Mesenchymal stem cell (in vitro differentiated cells and primary cell): ENCODE measurements around the gene SAP30L.

Experiments used
- DNase-seq: peaks from one replicate; pipeline ENCODE4 v3.0.0-alpha.2; 2013
- H2AFZ ChIP-seq: one replicate; pipeline ENCODE4 v1.6.1; 2013; ENCODE audit warnings: low read depth, mild to moderate bottlenecking, control low read depth, inconsistent platforms, low read length, moderate library complexity
- H2AK5ac ChIP-seq: 2 replicates; pipeline ENCODE4 v1.6.1; 2013; ENCODE audit warnings: low read length, moderate library complexity, mild to moderate bottlenecking, inconsistent platforms; ENCODE audit not compliant: severe bottlenecking
- H2BK120ac ChIP-seq: one replicate; pipeline ENCODE4 v1.6.1; 2013; ENCODE audit warnings: low read depth, mild to moderate bottlenecking, inconsistent platforms, low read length, moderate library complexity
- H2BK12ac ChIP-seq, 2 experiments: one replicate each; pipeline ENCODE4 v1.6.1; 2013; ENCODE audit warnings: inconsistent platforms in 2 of 2, low read length in 2 of 2, mild to moderate bottlenecking in 2 of 2, moderate library complexity in 2 of 2, control low read depth in 1 of 2
- H2BK15ac ChIP-seq: one replicate; pipeline ENCODE4 v1.6.1; 2013; ENCODE audit warnings: mild to moderate bottlenecking, low read depth, inconsistent platforms; ENCODE audit not compliant: poor library complexity, severe bottlenecking
- H2BK5ac ChIP-seq: 2 replicates; pipeline ENCODE4 v1.6.1; 2013; ENCODE audit warnings: low read depth, mild to moderate bottlenecking, low read length, control low read depth, inconsistent platforms; ENCODE audit not compliant: poor library complexity, severe bottlenecking
- H3K14ac ChIP-seq, 2 experiments: one replicate each; pipeline ENCODE4 v1.6.1; 2013; ENCODE audit warnings: inconsistent platforms in 2 of 2, low read length in 2 of 2, control low read depth in 1 of 2, mild to moderate bottlenecking in 1 of 2, moderate library complexity in 1 of 2
- H3K18ac ChIP-seq, 2 experiments: one replicate each; pipeline ENCODE4 v1.6.1; 2013; ENCODE audit warnings: inconsistent platforms in 2 of 2, low read length in 2 of 2, control low read depth in 1 of 2, low read depth in 1 of 2, mild to moderate bottlenecking in 1 of 2
- H3K23ac ChIP-seq, 2 experiments: one replicate each; pipeline ENCODE4 v1.6.1; 2013; ENCODE audit warnings: inconsistent platforms in 2 of 2, low read length in 2 of 2, mild to moderate bottlenecking in 2 of 2, moderate library complexity in 2 of 2, control low read depth in 1 of 2
- H3K27ac ChIP-seq: 2 replicates; pipeline ENCODE4 v1.5.1; 2013; ENCODE audit warnings: mild to moderate bottlenecking, moderate library complexity, low read length, control low read depth, inconsistent platforms; ENCODE audit not compliant: poor library complexity, severe bottlenecking
- H3K27me3 ChIP-seq, 2 experiments: 2 replicates each; pipeline versions ENCODE4 v1.6.1 to v1.7.0; 2013; ENCODE audit warnings: low read length in 2 of 2, mild to moderate bottlenecking in 2 of 2, moderate library complexity in 2 of 2, control low read depth in 1 of 2, inconsistent platforms in 1 of 2; ENCODE audit not compliant: control insufficient read depth in 1 of 2, insufficient read depth in 1 of 2
- H3K36me3 ChIP-seq, 2 experiments: 2 replicates each; pipeline versions ENCODE4 v1.6.1 to v1.7.0; 2013; ENCODE audit warnings: low read length in 2 of 2, control low read depth in 1 of 2, inconsistent platforms in 1 of 2, low read depth in 1 of 2, mild to moderate bottlenecking in 1 of 2; ENCODE audit not compliant: insufficient read depth in 2 of 2, control insufficient read depth in 1 of 2
- H3K4ac ChIP-seq, 2 experiments: one replicate each; pipeline ENCODE4 v1.6.1; 2013; ENCODE audit warnings: inconsistent platforms in 2 of 2, low read length in 2 of 2, mild to moderate bottlenecking in 2 of 2, moderate library complexity in 2 of 2, control low read depth in 1 of 2, low read depth in 1 of 2
- H3K4me1 ChIP-seq: 2 replicates; pipeline ENCODE4 v1.6.1; 2013; ENCODE audit warnings: low read depth, low read length, control low read depth; ENCODE audit not compliant: control insufficient read depth, insufficient read depth
- H3K4me2 ChIP-seq: 2 replicates; pipeline ENCODE4 v1.6.1; 2013; ENCODE audit warnings: low read length, mild to moderate bottlenecking, inconsistent platforms; ENCODE audit not compliant: poor library complexity, severe bottlenecking
- H3K4me3 ChIP-seq, 2 experiments: 2 replicates each; pipeline versions ENCODE4 v1.5.1 to v1.7.0; 2013; ENCODE audit warnings: low read length in 2 of 2, mild to moderate bottlenecking in 2 of 2, control low read depth in 1 of 2, low read depth in 1 of 2; ENCODE audit not compliant: insufficient read depth in 1 of 2
- H3K79me1 ChIP-seq: replicated peaks from 2 replicates; pipeline ENCODE4 v1.6.1; 2013; ENCODE audit warnings: mild to moderate bottlenecking, control low read depth, low read length, inconsistent platforms; ENCODE audit not compliant: poor library complexity, severe bottlenecking
- H3K9ac ChIP-seq: 2 replicates; pipeline ENCODE4 v1.7.0; 2013; ENCODE audit warnings: mild to moderate bottlenecking, low read length, moderate library complexity
- H3K9me3 ChIP-seq: 2 replicates; pipeline ENCODE4 v1.7.0; 2013; ENCODE audit warnings: mild to moderate bottlenecking, low read length; ENCODE audit not compliant: control insufficient read depth
- H4K8ac ChIP-seq: one replicate; pipeline ENCODE4 v1.6.1; 2013; ENCODE audit warnings: inconsistent platforms, mild to moderate bottlenecking, low read length, moderate library complexity
- H4K91ac ChIP-seq: one replicate; pipeline ENCODE4 v1.6.1; 2013; ENCODE audit warnings: mild to moderate bottlenecking, low read length, inconsistent platforms
- whole genome bisulfite sequencing: methylation state at CpG from one replicate; pipeline ENCODE4 v1.1.7; 2013; ENCODE audit warnings: mixed read lengths; 5-methylcytosine and 5-hydroxymethylcytosine counted together

Gene SAP30L

GRCh38 chr5:154470137-154470536 is 24.3 kb downstream of the SAP30L start:
- Histone ChIP-seq H3K18ac (no peak overlapping the region), H2BK15ac (no peak overlapping the region), H3K27me3 (peaks cover 70 to 73% of the 10 kb centered on the region in 2 experiments), H3K4me1 (peaks cover 14% of the 10 kb centered on the region), H3K4me3 (no peak overlapping the region), H2AK5ac (no peak overlapping the region), H4K8ac (no peak overlapping the region), H3K4ac (no peak overlapping the region), H3K9me3 (no peaks in the 10 kb centered on the region), H2AFZ (no peak overlapping the region), H3K9ac (no peak overlapping the region), H2BK120ac (no peak overlapping the region), H3K79me1 (no peaks in the 10 kb centered on the region), H3K27ac (no peak overlapping the region), H2BK5ac (no peak overlapping the region), H2BK12ac (no peak overlapping the region), H4K91ac (no peak overlapping the region), H3K14ac (no peak overlapping the region), H3K4me2 (no peak overlapping the region), H3K36me3 (no peaks in the 10 kb centered on the region), H3K23ac (no peak overlapping the region)
- WGBS: no CpG with 5 or more reads among the region's 2 CpGs
- no peak for DNase-seq

- Histone ChIP-seq H3K4me1 (peaks cover 20% of the 10 kb centered on the region), H3K14ac (no peak overlapping the region), H2BK120ac (no peak overlapping the region), H3K9ac (no peak overlapping the region), H3K4ac (no peak overlapping the region), H4K8ac (no peak overlapping the region), H3K27ac (no peak overlapping the region), H2AK5ac (no peak overlapping the region), H3K79me1 (no peaks in the 10 kb centered on the region), H2BK5ac (no peak overlapping the region), H2AFZ (no peak overlapping the region), H3K4me3 (no peak overlapping the region), H4K91ac (no peak overlapping the region), H3K27me3 (peaks cover 77 to 81% of the 10 kb centered on the region in 2 experiments), H3K36me3 (no peaks in the 10 kb centered on the region), H3K23ac (no peak overlapping the region), H2BK12ac (no peak overlapping the region), H2BK15ac (no peak overlapping the region), H3K9me3 (no peaks in the 10 kb centered on the region), H3K18ac (no peak overlapping the region), H3K4me2 (no peak overlapping the region)
- 31% methylated on average over 6 of the region's 11 CpGs for WGBS
- no peak for DNase-seq
Measured at GRCh38 chr5:154470947-154471870, 25.4 kb downstream of the SAP30L start.

GRCh38 chr5:154472871-154473580 is 27.2 kb downstream of the SAP30L start:
- WGBS: 15% methylated on average over 26 of the region's 35 CpGs
- no peak overlapping the region for H3K9ac ChIP-seq

More at GRCh38 chr5:154472871-154473580, 27.2 kb downstream of the SAP30L start:
- Histone ChIP-seq H2BK15ac (no peak overlapping the region), H2BK12ac (no peak overlapping the region), H3K4me1 (peaks cover 31% of the 10 kb centered on the region), H3K4ac (no peak overlapping the region), H2BK5ac (no peak overlapping the region), H2AK5ac (no peak overlapping the region), H3K27ac (no peak overlapping the region), H4K8ac (no peak overlapping the region), H2AFZ (no peak overlapping the region), H4K91ac (no peak overlapping the region), H3K4me2 (peak overlapping the region; percentile 12), H2BK120ac (no peak overlapping the region), H3K18ac (no peak overlapping the region), H3K79me1 (no peaks in the 10 kb centered on the region), H3K27me3 (peaks cover 83 to 93% of the 10 kb centered on the region in 2 experiments), H3K23ac (no peak overlapping the region), H3K36me3 (no peaks in the 10 kb centered on the region), H3K14ac (no peak overlapping the region), H3K9me3 (no peaks in the 10 kb centered on the region), H3K4me3 (no peak overlapping the region)
- DNase-seq: no peak
